ENCODE measurements around the gene LPGAT1.

DNA sequence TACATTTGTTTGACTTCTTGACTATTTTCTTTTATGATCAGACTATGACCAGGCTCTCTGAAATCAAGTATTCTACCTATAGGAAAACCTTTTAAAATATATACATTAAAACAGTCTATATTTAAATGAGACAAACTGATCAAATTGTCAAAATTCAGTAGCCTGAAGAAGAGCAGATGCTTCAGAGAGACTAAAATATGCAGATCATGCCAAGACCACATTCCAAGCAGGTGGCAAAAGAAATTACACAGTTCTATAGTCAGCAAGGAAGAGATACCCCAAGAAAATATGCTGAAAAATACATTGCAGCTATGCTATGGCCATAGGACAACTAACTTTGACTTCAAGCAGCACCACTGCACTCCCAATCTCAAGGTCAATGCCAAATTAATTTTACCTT is 3.5 kb downstream of the LPGAT1 start:
- no peak for TF ChIP-seq FOS (IDR thresholded peaks at IDR 0.05; ENCODE audit: borderline replicate concordance, insufficient read depth, low read length)
- no peak for TF ChIP-seq CTCF (IDR thresholded peaks at IDR 0.05; ENCODE audit: extremely low read depth in 1 of 2, insufficient read depth in 1 of 2, low read depth in 1 of 2, low read length in 2 of 2)
- no peak for TF ChIP-seq GATA2 (IDR thresholded peaks at IDR 0.05; ENCODE audit: insufficient read depth, insufficient read length, low read depth, low read length)
- no peak for TF ChIP-seq POLR2AphosphoS5 (IDR thresholded peaks at IDR 0.05; ENCODE audit: insufficient read depth, low read depth, low read length)
- no peak for TF ChIP-seq EZH2 (IDR thresholded peaks at IDR 0.05; ENCODE audit: borderline replicate concordance, low read depth, low read length, severe bottlenecking)
- no peak for TF ChIP-seq POLR2A (IDR thresholded peaks at IDR 0.05; ENCODE audit: low read depth, low read length)
- no peak for TF ChIP-seq MYC (IDR thresholded peaks at IDR 0.05; ENCODE audit: low read depth, low read length)
- TF ChIP-seq, protein P1, sequence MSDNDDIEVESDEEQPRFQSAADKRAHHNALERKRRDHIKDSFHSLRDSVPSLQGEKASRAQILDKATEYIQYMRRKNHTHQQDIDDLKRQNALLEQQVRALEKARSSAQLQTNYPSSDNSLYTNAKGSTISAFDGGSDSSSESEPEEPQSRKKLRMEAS (IDR thresholded peaks at IDR 0.05; ENCODE audit: insufficient read depth, insufficient read length) = no peak
